HepG2 (cell line): ENCODE measurements around the gene ZNF628. TPM values are rescaled to one million over a fixed set of nuclear protein-coding genes. Genes with fewer than 3 reads are reported as not detected.

Experiments used
- ARID2 ChIP-seq: sonication (generic); formaldehyde crosslinking; IDR thresholded peaks from 2 replicates; pipeline ENCODE4 v1.8.1; 2022; ENCODE audit warnings: mild to moderate bottlenecking, missing genetic modification reagents, borderline replicate concordance
- BRCA1 ChIP-seq: sonication (generic); formaldehyde crosslinking; IDR thresholded peaks from 2 replicates; pipeline ENCODE4 v1.4.0; 2020; ENCODE audit warnings: missing genetic modification reagents
- ETV5 ChIP-seq: IDR thresholded peaks from 2 replicates; pipeline ENCODE4 v1.6.1; 2018; ENCODE audit warnings: missing biosample characterization, missing genetic modification reagents, inconsistent platforms, borderline replicate concordance
- KAT7 ChIP-seq: IDR thresholded peaks from 2 replicates; pipeline ENCODE4 v1.6.1; 2018; ENCODE audit warnings: borderline replicate concordance, missing compliant biosample characterization
- KDM4B ChIP-seq: sonication (generic); formaldehyde crosslinking; IDR thresholded peaks from 2 replicates; pipeline ENCODE4 v1.4.0; 2020; ENCODE audit warnings: missing genetic modification reagents
- MAFK ChIP-seq, 2 experiments: IDR thresholded peaks in 1 of 2; conservative IDR thresholded peaks in 1 of 2; 2 replicates each; pipeline ENCODE4 v1.6.1; 2011; ENCODE audit warnings: improper control_type of control experiment in 2 of 2, low read length in 2 of 2
- NAIF1 ChIP-seq: sonication (generic); formaldehyde crosslinking; IDR thresholded peaks from 2 replicates; pipeline ENCODE4 v1.5.0; 2020; ENCODE audit warnings: mild to moderate bottlenecking, missing genetic modification reagents, borderline replicate concordance
- ZNF260 ChIP-seq: sonication (generic); formaldehyde crosslinking; IDR thresholded peaks from 2 replicates; pipeline ENCODE4 v1.4.0; 2020; ENCODE audit warnings: missing genetic modification reagents, low read depth, mild to moderate bottlenecking, borderline replicate concordance
- ZNF3 ChIP-seq: IDR thresholded peaks from 2 replicates; pipeline ENCODE4 v1.7.0; 2017; ENCODE audit warnings: inconsistent platforms
- ZNF446 ChIP-seq: sonication (generic); formaldehyde crosslinking; IDR thresholded peaks from 2 replicates; pipeline ENCODE4 v1.5.0; 2020; ENCODE audit warnings: mild to moderate bottlenecking, missing genetic modification reagents
- ZNF788 ChIP-seq: sonication (generic); formaldehyde crosslinking; IDR thresholded peaks from 2 replicates; pipeline ENCODE4 v1.5.0; 2020; ENCODE audit warnings: mild to moderate bottlenecking, missing genetic modification reagents, borderline replicate concordance
- ZNF816 ChIP-seq: sonication (generic); formaldehyde crosslinking; IDR thresholded peaks from 2 replicates; pipeline ENCODE4 v1.8.0; 2022; ENCODE audit warnings: missing genetic modification reagents, mild to moderate bottlenecking, borderline replicate concordance
- ZSCAN20 ChIP-seq: sonication (generic); formaldehyde crosslinking; IDR thresholded peaks from 2 replicates; pipeline ENCODE4 v1.4.0; 2020; ENCODE audit warnings: missing genetic modification reagents, mild to moderate bottlenecking, borderline replicate concordance
- ZSCAN29 ChIP-seq: sonication (generic); formaldehyde crosslinking; conservative IDR thresholded peaks from 2 replicates; pipeline ENCODE4 v1.4.0; 2020; ENCODE audit warnings: mild to moderate bottlenecking, missing genetic modification reagents
- polyA plus RNA-seq, 8 experiments: library from polyadenylated mRNA; depleted of rRNA in 3 of 8; stranded (reverse) in 7 of 8; unstranded in 1 of 8; fragments of >200 nt; fragmentation: Illumina TruSeq in 4 of 8; extraction: Trizol in 4 of 8; gene quantifications; 2 replicates each; pipeline versions ENCODE4 v1.2.1 to v1.2.3, GENCODE V29; 2011 to 2016; ENCODE audit warnings: low read depth in 4 of 8, missing spikeins in 1 of 8, mixed read lengths in 1 of 8; ENCODE audit not compliant: insufficient read depth in 1 of 8
- total RNA-seq, 5 experiments: library from RNA; depleted of rRNA; stranded (reverse); fragments of >200 nt; fragmentation: Illumina TruSeq; extraction: Trizol; gene quantifications; 2 replicates each; pipeline ENCODE4 v1.2.3, GENCODE V29; 2016; ENCODE audit warnings: low read depth in 1 of 5
- TF ChIP-seq, protein P1 (sequence below): sonication (generic); formaldehyde crosslinking; IDR thresholded peaks from 2 replicates; pipeline ENCODE4 v1.5.0; 2020; ENCODE audit warnings: mild to moderate bottlenecking, missing genetic modification reagents
- TF ChIP-seq, protein P2 (sequence below): sonication (generic); formaldehyde crosslinking; IDR thresholded peaks from 2 replicates; pipeline ENCODE4 v1.4.0; 2020; ENCODE audit warnings: missing genetic modification reagents
- TF ChIP-seq, protein P3 (sequence below): sonication (generic); formaldehyde crosslinking; IDR thresholded peaks from 2 replicates; pipeline ENCODE4 v1.5.0; 2020; ENCODE audit warnings: missing genetic modification reagents
- TF ChIP-seq, protein P4 (sequence below): IDR thresholded peaks from 2 replicates; pipeline ENCODE4 v1.6.1; 2016; ENCODE audit warnings: missing compliant biosample characterization, missing genetic modification reagents, borderline replicate concordance
- TF ChIP-seq, protein P5 (sequence below): sonication (generic); formaldehyde crosslinking; IDR thresholded peaks from 2 replicates; pipeline ENCODE4 v1.5.0; 2020; ENCODE audit warnings: missing genetic modification reagents, mild to moderate bottlenecking, borderline replicate concordance

The ZNF628 gene
- total and polyA plus RNA-seq, 2 of the 13 experiments (the other 11 are each of a cell fraction or from before 2014, with no cell fraction given) = 0.54 to 1.2 TPM

DNA sequence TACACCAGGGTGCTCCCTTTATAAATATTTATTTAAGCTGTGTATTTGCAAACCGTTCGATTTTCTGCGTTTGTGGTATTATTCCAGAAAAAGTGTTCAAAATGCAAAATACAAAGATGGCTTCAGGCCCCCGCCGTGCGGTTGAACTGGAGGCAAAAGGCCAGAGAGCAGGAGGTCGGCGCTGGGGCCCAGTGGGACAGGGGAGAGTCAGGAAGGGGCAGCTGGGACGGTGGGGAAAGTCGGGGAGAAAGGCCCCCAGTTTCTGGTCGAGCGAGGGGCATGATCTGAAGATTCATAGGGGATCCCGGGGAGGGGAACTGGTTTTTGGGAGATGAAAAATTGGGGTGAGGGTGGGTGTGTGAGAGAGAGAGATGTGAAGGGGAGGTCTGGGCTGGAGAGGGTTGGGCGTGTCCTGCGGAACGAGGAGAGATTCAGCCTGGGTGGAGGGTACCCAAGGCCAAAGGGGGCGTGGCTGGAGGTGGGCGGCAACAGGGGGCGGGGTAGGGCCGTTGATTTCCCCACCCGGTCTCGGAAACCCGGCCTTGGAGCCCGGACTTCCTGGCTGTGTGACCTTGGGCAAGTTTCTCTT, 15.7 kb upstream of the ZNF628 start (continued):
- TF ChIP-seq ZNF816 (CRISPR knock-in tag) (peak; percentile 87; the same call in 1 of the 2 replicates), NAIF1 (CRISPR knock-in tag) (no peak), ZNF446 (CRISPR knock-in tag) (no peak), KAT7 (no peak), KDM4B (no peak), ZSCAN20 (CRISPR knock-in tag) (no peak), MAFK (conservative IDR thresholded peaks at IDR 0.05 in 1 of 2, IDR thresholded peaks at IDR 0.05 in 1 of 2; ENCODE audit: low read length in 2 of 2) (no peak), ARID2 (CRISPR knock-in tag) (no peak), ZSCAN29 (no peak), ZNF260 (no peak), ZNF3 (CRISPR knock-in tag) (no peak), ETV5 (CRISPR knock-in tag) (no peak), ZNF788 (CRISPR knock-in tag) (no peak), BRCA1 (CRISPR knock-in tag) (no peak)
- TF ChIP-seq, protein P1, sequence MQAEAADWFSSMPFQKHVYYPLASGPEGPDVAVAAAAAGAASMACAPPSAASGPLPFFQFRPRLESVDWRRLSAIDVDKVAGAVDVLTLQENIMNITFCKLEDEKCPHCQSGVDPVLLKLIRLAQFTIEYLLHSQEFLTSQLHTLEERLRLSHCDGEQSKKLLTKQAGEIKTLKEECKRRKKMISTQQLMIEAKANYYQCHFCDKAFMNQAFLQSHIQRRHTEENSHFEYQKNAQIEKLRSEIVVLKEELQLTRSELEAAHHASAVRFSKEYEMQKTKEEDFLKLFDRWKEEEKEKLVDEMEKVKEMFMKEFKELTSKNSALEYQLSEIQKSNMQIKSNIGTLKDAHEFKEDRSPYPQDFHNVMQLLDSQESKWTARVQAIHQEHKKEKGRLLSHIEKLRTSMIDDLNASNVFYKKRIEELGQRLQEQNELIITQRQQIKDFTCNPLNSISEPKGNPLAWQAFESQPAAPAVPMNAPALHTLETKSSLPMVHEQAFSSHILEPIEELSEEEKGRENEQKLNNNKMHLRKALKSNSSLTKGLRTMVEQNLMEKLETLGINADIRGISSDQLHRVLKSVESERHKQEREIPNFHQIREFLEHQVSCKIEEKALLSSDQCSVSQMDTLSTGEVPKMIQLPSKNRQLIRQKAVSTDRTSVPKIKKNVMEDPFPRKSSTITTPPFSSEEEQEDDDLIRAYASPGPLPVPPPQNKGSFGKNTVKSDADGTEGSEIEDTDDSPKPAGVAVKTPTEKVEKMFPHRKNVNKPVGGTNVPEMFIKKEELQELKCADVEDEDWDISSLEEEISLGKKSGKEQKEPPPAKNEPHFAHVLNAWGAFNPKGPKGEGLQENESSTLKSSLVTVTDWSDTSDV (CRISPR knock-in tag) = no peak
- TF ChIP-seq, protein P2, sequence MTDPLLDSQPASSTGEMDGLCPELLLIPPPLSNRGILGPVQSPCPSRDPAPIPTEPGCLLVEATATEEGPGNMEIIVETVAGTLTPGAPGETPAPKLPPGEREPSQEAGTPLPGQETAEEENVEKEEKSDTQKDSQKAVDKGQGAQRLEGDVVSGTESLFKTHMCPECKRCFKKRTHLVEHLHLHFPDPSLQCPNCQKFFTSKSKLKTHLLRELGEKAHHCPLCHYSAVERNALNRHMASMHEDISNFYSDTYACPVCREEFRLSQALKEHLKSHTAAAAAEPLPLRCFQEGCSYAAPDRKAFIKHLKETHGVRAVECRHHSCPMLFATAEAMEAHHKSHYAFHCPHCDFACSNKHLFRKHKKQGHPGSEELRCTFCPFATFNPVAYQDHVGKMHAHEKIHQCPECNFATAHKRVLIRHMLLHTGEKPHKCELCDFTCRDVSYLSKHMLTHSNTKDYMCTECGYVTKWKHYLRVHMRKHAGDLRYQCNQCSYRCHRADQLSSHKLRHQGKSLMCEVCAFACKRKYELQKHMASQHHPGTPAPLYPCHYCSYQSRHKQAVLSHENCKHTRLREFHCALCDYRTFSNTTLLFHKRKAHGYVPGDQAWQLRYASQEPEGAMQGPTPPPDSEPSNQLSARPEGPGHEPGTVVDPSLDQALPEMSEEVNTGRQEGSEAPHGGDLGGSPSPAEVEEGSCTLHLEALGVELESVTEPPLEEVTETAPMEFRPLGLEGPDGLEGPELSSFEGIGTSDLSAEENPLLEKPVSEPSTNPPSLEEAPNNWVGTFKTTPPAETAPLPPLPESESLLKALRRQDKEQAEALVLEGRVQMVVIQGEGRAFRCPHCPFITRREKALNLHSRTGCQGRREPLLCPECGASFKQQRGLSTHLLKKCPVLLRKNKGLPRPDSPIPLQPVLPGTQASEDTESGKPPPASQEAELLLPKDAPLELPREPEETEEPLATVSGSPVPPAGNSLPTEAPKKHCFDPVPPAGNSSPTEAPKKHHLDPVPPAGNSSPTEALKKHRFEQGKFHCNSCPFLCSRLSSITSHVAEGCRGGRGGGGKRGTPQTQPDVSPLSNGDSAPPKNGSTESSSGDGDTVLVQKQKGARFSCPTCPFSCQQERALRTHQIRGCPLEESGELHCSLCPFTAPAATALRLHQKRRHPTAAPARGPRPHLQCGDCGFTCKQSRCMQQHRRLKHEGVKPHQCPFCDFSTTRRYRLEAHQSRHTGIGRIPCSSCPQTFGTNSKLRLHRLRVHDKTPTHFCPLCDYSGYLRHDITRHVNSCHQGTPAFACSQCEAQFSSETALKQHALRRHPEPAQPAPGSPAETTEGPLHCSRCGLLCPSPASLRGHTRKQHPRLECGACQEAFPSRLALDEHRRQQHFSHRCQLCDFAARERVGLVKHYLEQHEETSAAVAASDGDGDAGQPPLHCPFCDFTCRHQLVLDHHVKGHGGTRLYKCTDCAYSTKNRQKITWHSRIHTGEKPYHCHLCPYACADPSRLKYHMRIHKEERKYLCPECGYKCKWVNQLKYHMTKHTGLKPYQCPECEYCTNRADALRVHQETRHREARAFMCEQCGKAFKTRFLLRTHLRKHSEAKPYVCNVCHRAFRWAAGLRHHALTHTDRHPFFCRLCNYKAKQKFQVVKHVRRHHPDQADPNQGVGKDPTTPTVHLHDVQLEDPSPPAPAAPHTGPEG (CRISPR knock-in tag) = no peak
- TF ChIP-seq, protein P3, sequence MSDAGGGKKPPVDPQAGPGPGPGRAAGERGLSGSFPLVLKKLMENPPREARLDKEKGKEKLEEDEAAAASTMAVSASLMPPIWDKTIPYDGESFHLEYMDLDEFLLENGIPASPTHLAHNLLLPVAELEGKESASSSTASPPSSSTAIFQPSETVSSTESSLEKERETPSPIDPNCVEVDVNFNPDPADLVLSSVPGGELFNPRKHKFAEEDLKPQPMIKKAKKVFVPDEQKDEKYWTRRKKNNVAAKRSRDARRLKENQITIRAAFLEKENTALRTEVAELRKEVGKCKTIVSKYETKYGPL = no peak
- TF ChIP-seq, protein P4, sequence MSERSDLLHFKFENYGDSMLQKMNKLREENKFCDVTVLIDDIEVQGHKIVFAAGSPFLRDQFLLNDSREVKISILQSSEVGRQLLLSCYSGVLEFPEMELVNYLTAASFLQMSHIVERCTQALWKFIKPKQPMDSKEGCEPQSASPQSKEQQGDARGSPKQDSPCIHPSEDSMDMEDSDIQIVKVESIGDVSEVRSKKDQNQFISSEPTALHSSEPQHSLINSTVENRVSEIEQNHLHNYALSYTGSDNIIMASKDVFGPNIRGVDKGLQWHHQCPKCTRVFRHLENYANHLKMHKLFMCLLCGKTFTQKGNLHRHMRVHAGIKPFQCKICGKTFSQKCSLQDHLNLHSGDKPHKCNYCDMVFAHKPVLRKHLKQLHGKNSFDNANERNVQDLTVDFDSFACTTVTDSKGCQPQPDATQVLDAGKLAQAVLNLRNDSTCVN (CRISPR knock-in tag) = no peak
- TF ChIP-seq, protein P5, sequence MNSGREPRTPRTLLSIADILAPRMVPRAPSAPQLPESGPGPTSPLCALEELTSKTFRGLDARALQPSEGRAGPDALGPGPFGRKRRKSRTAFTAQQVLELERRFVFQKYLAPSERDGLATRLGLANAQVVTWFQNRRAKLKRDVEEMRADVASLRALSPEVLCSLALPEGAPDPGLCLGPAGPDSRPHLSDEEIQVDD (CRISPR knock-in tag) = no peak
